ENCODE data around the gene CCSER1.
"Not testable (repeated sequence)": the region's sequence is repeated elsewhere in the genome, so short reads cannot be mapped to it uniquely, and the experiment has no call there.

Gene CCSER1

DNA sequence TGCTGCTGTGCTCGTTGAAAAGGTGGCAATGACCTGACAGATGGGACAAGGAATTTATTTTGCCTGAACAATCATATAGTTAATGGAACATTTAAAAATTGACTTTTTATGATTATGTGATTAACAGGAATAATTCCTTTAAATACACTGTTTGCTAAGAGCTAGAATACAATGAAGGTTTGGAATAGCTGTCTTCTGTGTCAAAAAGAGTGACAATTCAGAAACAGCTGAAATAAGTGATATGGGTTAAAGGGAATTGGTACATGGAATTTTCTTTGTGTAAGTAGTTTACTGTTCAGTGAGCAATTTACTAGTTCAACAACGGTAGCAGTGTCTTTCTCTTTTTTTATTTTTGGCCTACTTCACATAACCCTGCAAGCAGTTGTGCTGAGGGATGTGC is 1093.1 kb downstream of the CCSER1 start:
- FAIRE-seq: no peak

DNA sequence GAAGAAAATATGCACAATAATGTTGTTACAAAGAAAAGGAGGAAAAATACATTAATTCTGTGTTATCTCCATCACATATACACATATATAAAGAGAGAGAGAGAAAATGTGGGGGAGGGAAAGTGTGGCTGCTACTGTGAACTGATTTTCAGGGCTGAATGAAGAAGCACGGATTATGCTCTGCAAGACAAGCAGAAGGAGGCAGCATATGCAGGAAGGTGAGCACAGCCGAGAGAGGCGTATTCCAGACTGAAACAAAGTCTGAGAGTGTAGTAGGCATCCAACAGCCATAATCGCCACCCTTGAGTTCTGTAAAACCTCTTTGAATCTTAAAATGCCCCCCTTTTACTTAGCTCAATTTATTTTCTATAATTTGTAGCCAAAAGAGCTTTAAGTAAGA is 1094.8 kb downstream of the CCSER1 start:
- FAIRE-seq: no peak

DNA sequence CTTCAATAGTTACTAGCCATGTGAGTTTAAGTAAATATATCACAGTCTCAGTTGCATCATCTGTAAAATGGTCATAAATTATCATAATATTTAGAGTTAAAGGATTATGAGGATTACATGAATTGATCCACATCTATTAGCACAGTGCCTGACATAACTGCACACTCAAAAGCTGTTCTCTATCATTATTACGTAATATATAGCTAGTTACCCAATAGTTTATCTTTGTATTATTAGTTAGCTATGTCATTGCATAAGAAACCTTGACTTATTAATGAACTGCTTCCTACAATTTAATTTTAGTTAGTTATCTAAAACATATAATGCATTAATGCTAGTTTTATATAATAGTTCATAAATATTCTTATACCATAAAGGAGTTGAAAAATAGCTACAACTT is 1099.7 kb downstream of the CCSER1 start:
- no peak for FAIRE-seq

DNA sequence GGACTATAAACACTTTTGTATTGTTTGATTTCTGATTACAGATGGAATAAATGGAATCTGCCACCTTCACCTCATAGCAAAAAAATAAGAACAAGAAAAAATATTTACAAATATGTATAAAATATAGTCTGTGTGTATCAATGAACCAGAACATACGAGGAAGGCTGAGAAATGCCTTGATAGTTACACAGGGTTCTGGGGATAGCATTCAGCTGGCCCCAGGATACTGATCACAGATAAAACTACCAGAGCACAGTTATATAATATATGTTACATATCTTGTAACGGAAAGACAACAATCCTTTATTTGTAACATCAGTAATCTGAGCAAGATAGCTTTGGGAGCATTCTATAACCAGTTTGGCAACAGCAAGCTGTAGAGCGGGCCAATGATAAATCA is 1101.5 kb downstream of the CCSER1 start:
- FAIRE-seq: no peak

DNA sequence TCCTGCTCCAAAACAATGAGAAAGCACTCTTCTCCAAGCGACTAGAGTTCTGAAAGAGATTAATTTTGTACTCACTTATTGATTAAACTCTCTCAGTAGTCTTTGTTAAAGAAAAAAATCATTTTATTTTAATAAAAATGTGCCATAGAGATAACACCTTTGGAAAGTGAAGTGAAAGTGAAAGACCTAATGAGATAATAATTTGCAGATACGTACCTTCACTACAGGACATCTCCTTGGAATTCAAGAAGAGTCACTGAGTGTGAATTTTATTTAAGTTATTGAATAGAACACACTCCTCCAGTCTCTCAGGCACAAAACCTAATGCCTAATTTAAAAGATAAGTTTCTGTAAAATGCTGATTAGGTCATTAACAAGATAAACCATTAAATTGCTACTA is 1106.0 kb downstream of the CCSER1 start:
- no peak for FAIRE-seq

DNA sequence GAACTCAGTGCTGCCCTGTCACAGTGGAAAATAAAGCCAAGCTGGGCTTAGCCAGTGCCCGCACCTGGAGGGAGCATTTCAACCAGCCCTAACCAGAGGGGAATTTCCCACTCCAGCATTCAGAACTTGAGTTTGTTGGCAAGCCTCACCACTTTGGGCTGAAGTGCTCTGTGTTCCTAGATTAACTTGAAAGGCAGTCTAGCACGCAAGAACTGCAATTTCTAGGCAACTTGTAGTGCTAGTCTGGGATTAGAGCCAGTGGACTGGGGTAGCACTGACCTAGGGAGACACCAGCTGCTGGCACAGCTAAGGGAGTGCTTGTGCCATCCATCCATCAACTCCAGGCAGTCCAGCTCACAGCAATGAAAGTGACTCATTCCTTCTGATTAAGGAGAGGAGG is 1115.9 kb downstream of the CCSER1 start:
- FAIRE-seq: no peak

DNA sequence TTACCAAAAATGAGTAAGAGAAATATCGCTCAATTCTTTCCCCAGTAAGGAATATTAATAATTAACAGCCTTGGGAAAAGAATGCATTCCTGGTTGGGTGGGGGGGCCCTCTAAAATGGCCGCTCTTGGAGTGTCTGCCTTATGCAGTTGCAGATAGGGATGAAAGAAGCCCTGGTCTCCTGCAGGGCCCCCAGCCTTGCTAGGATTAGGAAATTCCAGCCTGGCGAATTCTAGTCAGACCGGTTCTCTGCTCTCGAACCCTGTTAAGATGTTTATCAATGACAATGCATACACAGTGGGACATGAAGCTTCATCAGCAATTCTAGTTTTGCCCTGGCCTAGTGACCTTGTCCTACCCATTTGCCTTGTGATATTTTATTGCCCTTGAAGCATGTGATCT is 1128.8 kb downstream of the CCSER1 start:
- FAIRE-seq: no peak

DNA sequence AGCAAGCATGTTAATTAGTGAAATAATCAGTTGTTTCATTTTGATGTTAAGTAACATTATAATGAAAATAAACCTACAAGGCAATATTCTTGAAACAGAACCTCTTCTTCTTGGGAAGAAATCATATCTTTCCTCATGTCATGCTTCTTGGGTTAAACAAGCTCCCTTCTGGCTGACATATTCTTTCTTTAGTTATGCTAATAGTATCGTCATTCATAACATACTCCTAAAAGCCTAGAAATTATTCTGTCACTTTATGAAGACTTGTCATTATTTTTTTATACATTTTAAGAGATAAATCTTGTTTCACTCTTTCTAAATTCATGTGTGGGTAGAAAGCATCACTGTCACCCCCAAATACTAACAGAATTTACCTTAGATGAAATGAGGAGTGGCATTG is 1129.6 kb downstream of the CCSER1 start:
- no peak for FAIRE-seq

DNA sequence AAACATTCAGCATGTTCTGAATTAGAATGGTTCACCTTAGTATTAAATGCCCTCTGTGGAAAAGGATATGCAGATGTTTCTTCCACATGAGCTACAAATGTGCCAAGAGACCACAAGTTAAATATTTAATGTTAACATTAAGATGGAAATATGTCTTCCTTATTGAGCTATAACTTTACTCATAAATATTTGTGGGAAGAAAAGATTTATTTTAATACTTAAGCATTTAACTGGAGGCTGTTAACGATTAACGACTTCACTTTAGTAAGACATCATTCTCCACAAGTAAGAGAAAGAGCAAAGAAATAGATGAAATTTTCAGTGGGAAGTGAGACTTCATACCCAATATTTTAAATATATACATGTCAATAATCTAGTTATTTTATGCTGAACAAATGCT is 1130.5 kb downstream of the CCSER1 start:
- no peak for FAIRE-seq

DNA sequence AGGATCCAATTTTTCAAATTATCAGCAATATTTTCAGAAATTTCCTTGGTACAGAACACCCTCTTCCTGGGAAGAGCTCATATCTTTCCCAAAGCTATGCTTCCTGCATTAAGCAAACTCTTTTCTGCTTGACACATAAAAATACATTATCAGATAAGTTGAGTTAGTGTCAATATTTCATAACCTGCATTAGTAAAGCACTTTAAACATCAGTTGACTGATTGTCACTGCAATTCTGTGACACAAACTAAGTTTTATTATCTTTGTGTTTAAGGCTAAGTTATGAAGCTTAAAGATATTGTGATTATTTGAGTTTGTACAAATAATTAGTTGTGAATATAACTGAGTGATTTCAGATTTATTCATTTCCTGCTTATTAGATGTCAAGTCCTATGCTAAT is 1131.1 kb downstream of the CCSER1 start:
- FAIRE-seq: no peak

DNA sequence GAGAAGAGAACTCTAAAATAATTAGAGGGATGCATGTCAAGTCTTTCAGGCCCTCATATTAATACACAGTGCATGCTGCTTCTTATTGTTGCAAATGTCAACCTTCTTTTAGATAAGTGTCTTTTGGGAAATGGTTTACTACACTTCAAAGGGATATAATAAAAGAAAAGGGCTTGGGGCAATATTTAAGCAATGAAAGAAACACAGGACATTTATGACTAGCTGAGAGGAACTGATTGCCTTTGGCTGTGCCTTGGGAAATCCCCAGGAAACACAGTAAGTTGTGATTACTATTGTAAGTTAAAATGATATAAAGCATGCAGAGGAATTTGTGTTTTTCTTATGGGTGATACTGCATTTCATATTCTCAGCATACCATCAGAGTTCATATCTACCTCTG is 1140.3 kb downstream of the CCSER1 start:
- no peak for FAIRE-seq

DNA sequence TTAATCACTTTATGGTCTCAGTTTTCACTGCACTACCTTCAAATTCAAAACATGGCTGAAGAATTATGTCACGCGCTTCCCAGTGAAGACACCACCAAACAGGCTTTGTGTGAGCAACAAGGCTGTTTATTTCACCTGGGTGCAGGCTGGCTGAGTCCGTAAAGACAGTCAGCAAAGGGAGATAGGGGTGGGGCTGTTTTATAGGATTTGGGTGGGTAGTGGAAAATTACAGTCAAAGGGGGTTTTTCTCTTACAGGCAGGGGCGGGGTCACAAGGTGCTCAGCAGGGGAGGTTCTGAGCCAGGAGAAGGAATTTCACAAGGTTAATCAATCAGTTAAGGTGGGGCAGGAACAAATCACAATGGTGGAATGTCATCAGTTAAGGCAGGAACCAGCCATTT is 1141.3 kb downstream of the CCSER1 start:
- FAIRE-seq: not testable (repeated sequence)

DNA sequence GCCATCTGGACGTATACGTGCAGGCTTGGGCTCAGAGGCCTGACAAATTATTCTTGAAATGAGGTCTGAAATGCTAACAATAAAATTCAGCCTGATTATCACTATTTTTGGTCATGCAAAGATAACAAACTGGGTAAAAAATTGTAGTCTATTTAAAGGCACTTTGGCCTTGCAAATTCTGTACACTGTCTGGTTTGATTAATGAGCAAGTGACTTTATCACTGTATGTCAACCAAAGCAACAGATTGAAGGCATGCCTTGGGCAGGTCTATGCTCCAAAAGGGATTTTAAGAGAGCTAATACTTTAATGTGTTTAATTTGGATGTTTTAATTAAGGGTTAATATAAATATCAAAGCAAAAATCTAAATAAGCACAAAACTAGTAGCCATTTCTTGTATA is 1141.7 kb downstream of the CCSER1 start:
- FAIRE-seq: no peak

DNA sequence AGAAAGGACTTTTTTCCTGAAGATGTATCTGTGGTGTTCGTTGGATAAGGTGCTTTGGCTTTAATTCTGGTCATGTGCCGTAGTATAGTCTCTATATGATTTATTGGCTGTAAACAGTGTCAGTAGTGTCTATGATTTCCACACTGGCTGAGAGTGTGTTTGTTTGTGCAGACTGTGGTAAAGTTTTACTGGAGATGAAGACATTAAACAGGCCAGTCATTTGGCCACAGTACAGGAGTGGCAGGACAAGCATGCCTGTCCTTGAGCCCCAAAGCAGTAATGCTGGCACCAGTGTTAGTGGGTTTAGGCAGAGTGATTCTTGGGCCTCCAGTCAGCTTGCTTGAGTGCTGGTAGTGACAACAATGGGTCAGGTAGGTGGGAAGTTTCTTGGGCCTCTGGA is 1152.7 kb downstream of the CCSER1 start:
- no peak for FAIRE-seq

DNA sequence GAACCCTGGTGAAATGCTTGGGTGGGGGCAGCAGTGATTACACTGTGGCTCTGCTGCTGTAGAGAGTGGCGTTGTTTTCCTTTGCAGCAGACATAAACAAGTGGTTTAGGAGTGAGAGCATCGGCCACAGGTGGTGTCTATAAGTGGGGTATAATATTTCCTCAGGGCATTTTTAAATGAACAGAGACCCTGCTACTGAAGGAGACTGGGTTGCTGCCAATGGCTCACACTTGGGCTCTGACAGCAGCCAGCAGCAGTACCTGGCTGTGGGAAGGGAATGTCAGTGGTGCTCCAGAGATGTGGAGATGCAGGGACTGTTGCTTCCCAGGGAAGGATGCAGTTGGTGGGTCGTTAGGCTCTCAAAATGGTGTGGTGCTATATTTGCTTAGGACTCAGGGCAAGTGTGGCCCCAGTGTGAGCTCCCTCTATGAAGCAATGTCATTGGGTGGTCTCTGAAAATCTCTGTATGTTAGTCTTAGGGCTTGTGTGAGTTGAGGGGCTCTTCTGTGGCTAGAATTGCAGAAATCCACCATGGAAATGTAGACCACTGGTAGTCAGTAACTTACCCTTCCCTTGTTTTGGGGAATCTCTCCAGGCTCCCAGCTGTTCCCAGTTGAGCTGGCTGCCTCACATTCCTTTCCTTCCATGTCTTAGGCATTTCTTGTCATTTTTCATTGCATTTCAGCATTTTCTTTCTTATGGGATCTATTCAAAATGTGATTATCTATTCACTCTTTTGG is 1153.5 kb downstream of the CCSER1 start:
- FAIRE-seq: no peak

DNA sequence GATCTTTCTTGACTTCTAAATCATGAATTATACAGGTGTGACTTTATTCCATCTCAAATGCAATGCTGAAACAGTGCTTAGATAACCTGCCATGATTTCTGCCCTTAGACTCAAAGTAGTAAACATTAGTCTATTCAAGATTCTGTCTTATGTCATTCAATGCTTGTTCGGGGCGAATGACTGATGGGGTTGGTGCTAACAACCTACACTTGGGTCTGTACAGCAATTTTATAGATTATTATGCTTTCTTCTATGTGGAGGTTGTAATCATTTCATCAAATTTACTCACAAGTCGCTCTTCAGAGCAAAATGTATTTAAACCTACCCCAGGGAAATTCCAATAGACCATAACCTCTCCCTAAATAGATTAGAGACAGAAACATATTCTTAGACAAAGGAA is 1155.0 kb downstream of the CCSER1 start:
- FAIRE-seq: no peak

DNA sequence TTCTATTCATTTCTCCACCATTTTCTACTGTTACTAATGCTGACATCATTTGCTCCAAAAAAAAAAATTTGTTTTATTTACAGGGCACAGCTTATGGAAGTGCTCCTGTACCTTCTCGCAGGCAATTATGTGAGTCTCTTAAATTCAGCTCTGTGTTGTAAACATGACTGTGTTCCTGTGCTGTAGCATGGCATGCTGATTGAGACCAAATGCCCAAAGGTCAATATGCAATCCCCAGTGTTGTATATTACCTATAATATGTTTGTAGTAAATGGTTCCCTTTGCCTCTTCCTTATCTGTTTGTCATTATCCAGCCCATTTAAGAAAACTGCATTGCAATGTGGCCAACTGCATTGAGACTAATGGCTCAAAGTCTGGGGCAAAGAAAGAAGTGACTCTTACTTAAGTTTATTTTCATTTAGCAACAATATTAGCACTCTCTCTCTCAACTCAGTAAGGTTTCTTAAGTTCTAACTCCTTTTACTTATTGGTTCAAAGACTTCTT is 1156.6 kb downstream of the CCSER1 start:
- FAIRE-seq: no peak

DNA sequence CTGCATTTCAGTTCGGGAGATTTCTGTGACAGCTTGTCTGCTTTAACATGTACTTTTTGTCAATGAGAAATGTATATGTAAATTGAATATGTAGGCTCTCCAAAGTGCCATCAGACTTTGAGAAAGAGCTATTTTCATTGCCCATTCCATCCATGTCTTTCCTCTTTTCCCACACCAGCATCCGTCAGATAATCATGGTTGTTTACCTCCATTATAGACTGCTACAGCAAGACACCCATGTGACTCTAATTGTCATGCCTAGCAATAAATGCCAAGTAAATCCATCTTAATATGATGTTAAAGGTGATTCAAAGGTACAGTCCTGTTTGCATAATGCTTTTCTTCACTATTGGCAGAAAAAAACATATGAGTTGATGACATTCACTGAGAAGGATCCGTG is 1157.3 kb downstream of the CCSER1 start:
- no peak for FAIRE-seq

DNA sequence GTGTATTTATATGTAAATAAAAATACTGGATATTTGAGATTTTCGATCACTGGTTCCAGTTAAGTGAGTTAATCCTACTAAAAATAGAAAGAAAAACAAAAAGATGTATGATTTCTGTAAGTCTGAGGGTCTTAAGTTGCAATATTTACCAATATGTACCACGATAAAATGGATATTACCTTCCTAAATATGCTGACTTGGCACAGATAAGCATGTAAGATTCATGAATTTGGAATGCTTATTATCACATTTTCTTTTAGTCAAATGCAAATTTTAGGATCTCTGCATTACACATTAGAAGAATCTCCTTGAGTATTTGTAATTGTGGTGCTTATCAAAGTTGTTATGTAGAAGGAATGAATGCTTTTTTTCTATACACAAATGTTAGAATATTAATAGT is 1158.3 kb downstream of the CCSER1 start:
- no peak for FAIRE-seq

DNA sequence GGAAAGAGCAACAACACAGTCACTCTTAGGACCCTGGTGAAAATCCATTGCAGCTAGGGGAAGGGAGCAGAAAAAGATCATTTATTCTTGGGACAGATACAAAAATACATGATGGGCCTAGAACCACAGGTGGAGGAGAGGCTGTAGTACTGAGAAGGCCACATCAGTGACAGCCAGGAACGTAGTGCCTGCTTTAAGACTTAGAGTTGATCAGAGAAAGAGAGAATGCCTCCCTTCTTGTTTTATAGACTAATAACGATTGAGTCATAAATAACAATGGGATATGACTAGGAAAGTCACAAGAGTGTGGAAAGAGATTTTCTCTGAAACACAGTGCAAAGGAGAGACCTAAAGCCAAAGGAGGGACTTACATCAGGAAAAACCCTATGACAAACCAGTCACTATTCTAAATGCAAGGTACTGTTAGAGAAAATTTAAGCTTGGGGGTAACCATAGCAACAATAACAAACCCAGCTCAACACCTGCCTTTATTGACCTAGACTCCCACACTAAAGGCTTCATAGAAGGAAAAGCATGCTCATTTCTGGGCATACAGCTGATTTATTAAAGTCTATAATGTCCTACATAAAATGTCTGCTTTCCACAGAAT is 1161.6 kb downstream of the CCSER1 start:
- FAIRE-seq: no peak

DNA sequence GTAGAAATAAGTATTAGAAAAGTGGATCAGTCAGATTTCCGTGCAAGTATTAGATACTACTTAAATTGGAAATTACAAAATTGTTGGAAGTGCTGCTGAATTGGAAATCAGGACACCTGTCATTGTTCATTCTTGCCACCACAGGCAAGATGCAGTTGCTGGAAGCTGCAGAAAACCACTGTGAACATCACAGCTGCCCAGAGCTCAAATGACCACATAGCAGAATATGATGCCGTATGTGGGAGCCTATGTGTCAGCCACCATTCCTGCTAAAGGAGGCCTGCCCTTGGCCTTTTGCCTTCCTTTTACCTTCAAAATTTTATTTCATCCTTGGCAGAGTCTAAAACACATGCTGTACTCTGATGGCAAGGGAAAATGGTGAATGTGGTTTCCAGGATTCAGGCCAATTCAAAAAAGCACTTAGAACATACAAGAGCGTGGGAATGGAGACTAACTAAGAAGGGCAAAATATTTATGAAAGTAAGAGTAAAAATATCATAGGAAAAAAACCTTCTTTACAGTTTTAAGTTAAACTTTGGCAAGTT is 1171.0 kb downstream of the CCSER1 start:
- FAIRE-seq: no peak

DNA sequence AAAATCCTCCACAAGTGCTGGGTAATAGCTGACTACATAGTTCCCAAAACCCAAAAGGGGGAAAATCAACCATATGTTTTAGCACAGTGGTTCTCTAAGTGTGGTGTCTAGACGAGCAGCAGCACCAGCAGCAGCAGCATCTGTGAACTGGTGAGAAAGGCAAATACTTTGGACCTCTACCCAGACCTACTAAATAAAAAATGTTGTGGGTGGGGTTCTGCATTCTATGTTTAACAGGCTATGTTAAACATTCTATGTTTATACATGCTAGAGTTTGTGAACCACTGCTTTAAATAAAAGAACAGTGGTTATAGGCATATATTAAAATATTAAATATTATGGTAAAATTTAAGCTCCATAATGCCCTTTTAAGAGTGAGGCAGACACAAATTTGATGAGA is 1171.6 kb downstream of the CCSER1 start:
- no peak for FAIRE-seq

DNA sequence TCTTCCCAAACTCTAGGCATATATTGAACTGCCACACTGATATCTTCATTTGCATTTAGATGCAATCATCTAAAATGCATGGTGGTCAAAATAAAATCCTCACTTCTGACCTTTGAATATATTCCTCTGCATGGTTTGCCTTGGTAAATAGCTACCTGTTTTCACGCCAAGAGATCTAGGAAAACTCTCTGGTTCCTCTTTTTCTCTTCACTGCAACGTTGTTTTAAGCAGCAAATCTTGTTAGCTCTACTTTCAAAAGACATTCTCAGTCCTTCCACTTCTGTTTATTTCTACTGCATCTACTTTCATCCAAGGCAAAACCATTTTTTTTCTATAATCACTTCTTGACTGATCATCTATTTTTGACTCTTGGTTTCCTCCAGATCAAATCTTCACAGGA is 1174.9 kb downstream of the CCSER1 start:
- no peak for FAIRE-seq

DNA sequence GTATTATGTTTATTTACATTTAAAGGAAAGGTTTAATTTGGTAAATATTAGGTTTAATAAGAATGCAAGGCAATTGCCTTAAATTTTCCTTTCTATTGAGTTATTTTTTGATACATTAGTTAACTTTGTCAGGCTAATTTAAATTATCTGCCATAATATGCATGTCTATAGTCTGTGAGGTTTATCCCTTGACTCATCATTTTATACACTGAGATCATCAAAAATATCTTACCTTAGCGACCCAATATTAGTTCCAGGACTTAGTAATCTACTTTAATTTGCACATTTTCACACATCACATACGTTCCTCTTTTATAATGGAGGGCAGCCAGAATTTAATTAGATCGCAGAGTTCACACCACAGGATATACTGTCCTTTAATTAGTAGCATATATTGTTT is 1177.1 kb downstream of the CCSER1 start:
- no peak for FAIRE-seq

DNA sequence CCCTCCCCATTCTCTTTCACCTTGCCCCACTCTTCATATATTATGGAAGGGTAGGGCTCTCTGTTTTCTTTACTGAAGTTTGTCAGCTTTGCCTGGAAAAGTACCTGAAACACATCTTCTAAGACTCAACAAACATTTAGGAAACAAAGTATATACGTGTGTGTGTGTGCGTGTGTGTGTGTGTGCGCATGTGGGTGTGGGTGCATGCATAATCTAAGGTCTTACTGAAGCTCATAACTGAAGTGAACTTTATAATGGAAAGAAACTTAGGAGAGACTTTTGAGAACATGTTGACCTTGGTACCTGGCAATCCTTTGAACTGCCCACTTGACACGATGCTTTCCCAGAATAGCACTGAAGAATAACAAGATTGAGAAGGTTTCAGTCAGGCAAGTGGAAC is 1190.2 kb downstream of the CCSER1 start:
- FAIRE-seq: no peak
